G401 (cell line): ENCODE data around the gene TNPO3. TPM values are rescaled to one million over a fixed set of nuclear protein-coding genes. Genes with fewer than 3 reads are reported as not detected.
"Not testable (repeated sequence)": the region's sequence is repeated elsewhere in the genome, so short reads cannot be mapped to it uniquely, and the experiment has no call there.

Experiments used
- DNase-seq: peaks from one replicate; pipeline ENCODE4 v3.0.0-alpha.2; 2015; ENCODE audit warnings: low spot score
- in situ Hi-C: cut with HindIII; loops from 2 replicates; pipeline ENCODE4 v1.10.0; 2016; ENCODE audit warnings: low sequenced_read_pairs, mixed read lengths
- total RNA-seq: library from RNA; depleted of rRNA; stranded (reverse); fragments of >200 nt; shearing (Covaris generic); gene quantifications from 2 replicates; pipeline ENCODE4 v1.2.3, GENCODE V29; 2014

The TNPO3 gene
- total RNA-seq, 1 experiment from 2014 or later, result 71.4 TPM

GRCh38 chr7:129024125-129024524 lies 30.8 kb downstream of the TNPO3 start:
- in situ Hi-C loops, result no loop called here
- DNase-seq, result no peak

- in situ Hi-C loops, result no loop called here
- no peak for DNase-seq
Observed at GRCh38 chr7:129021656-129022055, 33.3 kb downstream of the TNPO3 start.

GRCh38 chr7:129017933-129018538 lies 36.9 kb downstream of the TNPO3 start:
- in situ Hi-C loops, result no loop called here
- no peak for DNase-seq

GRCh38 chr7:129017264-129017663 lies 37.6 kb downstream of the TNPO3 start:
- no peak for DNase-seq
- in situ Hi-C loops, result no loop called here

GRCh38 chr7:129014501-129015101 lies 40.3 kb downstream of the TNPO3 start:
- in situ Hi-C loops, result no loop called here

GRCh38 chr7:129013048-129013724 lies 41.7 kb downstream of the TNPO3 start:
- in situ Hi-C loops, result no loop called here

More at GRCh38 chr7:129014501-129015101, 40.3 kb downstream of the TNPO3 start:
- no peak for DNase-seq

GRCh38 chr7:129012641-129013040 lies 42.3 kb downstream of the TNPO3 start:
- in situ Hi-C loops, result no loop called here
- no peak for DNase-seq

More at GRCh38 chr7:129013048-129013724, 41.7 kb downstream of the TNPO3 start:
- DNase-seq, result no peak

- DNase-seq, result no peak
- in situ Hi-C loops, result no loop called here
Observed at GRCh38 chr7:129010075-129010474, 44.8 kb downstream of the TNPO3 start.

GRCh38 chr7:129009437-129009836 lies 45.5 kb downstream of the TNPO3 start:
- no peak for DNase-seq
- in situ Hi-C loops, result no loop called here

- no peak for DNase-seq
- in situ Hi-C loops, result no loop called here
Observed at GRCh38 chr7:129008645-129009414, 46.1 kb downstream of the TNPO3 start.

GRCh38 chr7:129007572-129007971 lies 47.3 kb downstream of the TNPO3 start:
- no peak for DNase-seq
- in situ Hi-C loops, result no loop called here

- no peak for DNase-seq
Observed at GRCh38 chr7:129006636-129007414, 48.1 kb downstream of the TNPO3 start.

GRCh38 chr7:129005186-129005585 lies 49.7 kb downstream of the TNPO3 start:
- in situ Hi-C loops, result no loop called here
- no peak for DNase-seq

More at GRCh38 chr7:129006636-129007414, 48.1 kb downstream of the TNPO3 start:
- in situ Hi-C loops, result no loop called here

- in situ Hi-C loops, result no loop called here
- DNase-seq, result no peak
Observed at GRCh38 chr7:128997181-128997580, 57.7 kb downstream of the TNPO3 start.

- in situ Hi-C loops, DNase-seq: not testable (repeated sequence)
Observed at GRCh38 chr7:128994560-128994959, 60.4 kb downstream of the TNPO3 start.

- in situ Hi-C loops, result no loop called here
- no peak for DNase-seq
Observed at GRCh38 chr7:128993419-128993818, 61.5 kb downstream of the TNPO3 start.

- no peak for DNase-seq
- in situ Hi-C loops, result no loop called here
Observed at GRCh38 chr7:128989961-128990360, 65.0 kb downstream of the TNPO3 start.

- in situ Hi-C loops, result no loop called here
Observed at GRCh38 chr7:128988372-128988771, 66.5 kb downstream of the TNPO3 start.

GRCh38 chr7:128986609-128987008 lies 68.3 kb downstream of the TNPO3 start:
- DNase-seq, result no peak
- in situ Hi-C loops, result no loop called here

More at GRCh38 chr7:128988372-128988771, 66.5 kb downstream of the TNPO3 start:
- no peak for DNase-seq
